ENCODE measurements around the gene NAALAD2.

- TF ChIP-seq CTCF (conservative IDR thresholded peaks at IDR 0.05 in 1 of 2, IDR thresholded peaks at IDR 0.05 in 1 of 2; ENCODE audit: extremely low read depth in 1 of 2, insufficient read depth in 1 of 2, low read depth in 1 of 2, low read length in 2 of 2) (no peak), EZH2 (IDR thresholded peaks at IDR 0.05; ENCODE audit: borderline replicate concordance, low read length) (no peak)
These were observed 74.4 kb downstream of the NAALAD2 start for GRCh38 chr11:90208857-90209256.

All from mammary epithelial cell (primary cell).